Neuronal stem cell (in vitro differentiated cells): Measurements from ENCODE around the gene C1QTNF1.

ENCODE experiments used
- DNase-seq: peaks from one replicate; pipeline ENCODE4 v3.0.0-alpha.2; 2013; ENCODE audit warnings: low spot score
- H2AFZ ChIP-seq: one replicate; pipeline ENCODE4 v1.6.1; 2013; ENCODE audit warnings: mild to moderate bottlenecking, low read length, inconsistent platforms
- H2AK5ac ChIP-seq: 2 replicates; pipeline ENCODE4 v1.6.1; 2013; ENCODE audit warnings: low read depth, mild to moderate bottlenecking, inconsistent platforms, low read length, moderate library complexity, mixed read lengths
- H2BK120ac ChIP-seq: 2 replicates; pipeline ENCODE4 v1.6.1; 2013; ENCODE audit warnings: low read depth, mild to moderate bottlenecking, inconsistent platforms, low read length, moderate library complexity, mixed read lengths
- H2BK12ac ChIP-seq: one replicate; pipeline ENCODE4 v1.6.1; 2013; ENCODE audit warnings: low read length, inconsistent platforms
- H2BK15ac ChIP-seq: 2 replicates; pipeline ENCODE4 v1.6.1; 2013; ENCODE audit warnings: mild to moderate bottlenecking, low read length, inconsistent platforms, mixed read lengths
- H2BK5ac ChIP-seq: one replicate; pipeline ENCODE4 v1.6.1; 2013; ENCODE audit warnings: inconsistent platforms, mild to moderate bottlenecking, low read length, moderate library complexity
- H3K14ac ChIP-seq: one replicate; pipeline ENCODE4 v1.6.1; 2013; ENCODE audit warnings: low read length, inconsistent platforms
- H3K18ac ChIP-seq: 2 replicates; pipeline ENCODE4 v1.6.1; 2013; ENCODE audit warnings: low read length, inconsistent platforms
- H3K23ac ChIP-seq: 2 replicates; pipeline ENCODE4 v1.6.1; 2013; ENCODE audit warnings: low read depth, mild to moderate bottlenecking, mixed read lengths, low read length, inconsistent platforms; ENCODE audit not compliant: poor library complexity
- H3K27ac ChIP-seq: replicated peaks from 3 replicates; pipeline ENCODE4 v1.5.1; 2013; ENCODE audit warnings: low read length, inconsistent platforms
- H3K27me3 ChIP-seq, 3 experiments: 2 replicates each; pipeline ENCODE4 v1.6.1; 2013; ENCODE audit warnings: low read length in 3 of 3, mild to moderate bottlenecking in 2 of 3, inconsistent platforms in 1 of 3, low read depth in 1 of 3, mixed read lengths in 1 of 3, moderate library complexity in 1 of 3; ENCODE audit not compliant: control insufficient read depth in 3 of 3, insufficient read depth in 3 of 3
- H3K36me3 ChIP-seq, 2 donors: replicated peaks in 1 of 2; 2 replicates each; pipeline ENCODE4 v1.6.1; 2013; ENCODE audit warnings: low read length in 2 of 2; ENCODE audit not compliant: control insufficient read depth in 2 of 2, insufficient read depth in 2 of 2
- H3K4ac ChIP-seq: 2 replicates; pipeline ENCODE4 v1.6.1; 2013; ENCODE audit warnings: inconsistent platforms, mild to moderate bottlenecking, low read length, moderate library complexity
- H3K4me1 ChIP-seq, 2 donors: 1 replicate in 1 of 2; 2 replicates in 1 of 2; pipeline ENCODE4 v1.6.1; 2013; ENCODE audit warnings: low read length in 2 of 2, low read depth in 1 of 2; ENCODE audit not compliant: control insufficient read depth in 2 of 2, insufficient read depth in 1 of 2
- H3K4me2 ChIP-seq: one replicate; pipeline ENCODE4 v1.6.1; 2013; ENCODE audit warnings: mild to moderate bottlenecking, low read length, inconsistent platforms; ENCODE audit not compliant: insufficient read depth, poor library complexity, severe bottlenecking
- H3K4me3 ChIP-seq, 2 donors: 2 replicates each; pipeline ENCODE4 v1.5.1; 2013; ENCODE audit warnings: low read length in 2 of 2, mild to moderate bottlenecking in 2 of 2, inconsistent platforms in 1 of 2, moderate library complexity in 1 of 2
- H3K79me1 ChIP-seq: one replicate; pipeline ENCODE4 v1.6.1; 2013; ENCODE audit warnings: low read depth, mild to moderate bottlenecking, inconsistent platforms, low read length, moderate library complexity
- H3K9ac ChIP-seq: one replicate; pipeline ENCODE4 v1.6.1; 2013; ENCODE audit warnings: mild to moderate bottlenecking, low read depth, low read length, inconsistent platforms; ENCODE audit not compliant: poor library complexity
- H3K9me3 ChIP-seq, 2 donors: replicated peaks in 1 of 2; 2 replicates each; pipeline versions ENCODE3 to v1.6.1; 2013; ENCODE audit warnings: low read length in 2 of 2, mild to moderate bottlenecking in 2 of 2, inconsistent platforms in 1 of 2, low read depth in 1 of 2, mixed read lengths in 1 of 2, moderate library complexity in 1 of 2; ENCODE audit not compliant: control insufficient read depth in 2 of 2, insufficient read depth in 1 of 2
- H4K8ac ChIP-seq: one replicate; pipeline ENCODE4 v1.6.1; 2013; ENCODE audit warnings: low read depth, mild to moderate bottlenecking, inconsistent platforms, low read length, moderate library complexity
- H4K91ac ChIP-seq: one replicate; pipeline ENCODE4 v1.6.1; 2013; ENCODE audit warnings: low read length, low read depth, mild to moderate bottlenecking, inconsistent platforms; ENCODE audit not compliant: poor library complexity
- WGBS, 2 donors: extraction: QIAGEN DNeasy Blood & Tissue Kit; methylation state at CpG; one replicate each; pipeline ENCODE4 v1.1.7; 2013; ENCODE audit warnings: missing lambda C conversion rate in 2 of 2, mixed read lengths in 1 of 2; ENCODE audit not compliant: insufficient read length in 2 of 2, insufficient replicate concordance in 1 of 2; ENCODE audit errors: extremely low coverage in 2 of 2; 5-methylcytosine and 5-hydroxymethylcytosine counted together

C1QTNF1 gene

GRCh38 chr17:79024901-79025737 lies 1.1 kb downstream of the C1QTNF1 start:
- Histone ChIP-seq H3K4me2 (peak overlapping the region; percentile 99), H2BK15ac (peak overlapping the region; percentile 30), H3K9me3 (no peaks in the 10 kb centered on the region), H3K14ac (no peak overlapping the region), H2AK5ac (peak overlapping the region; percentile 56), H3K79me1 (no peaks in the 10 kb centered on the region), H3K23ac (peak overlapping the region; percentile 81), H3K9ac (peak overlapping the region; percentile 24), H3K18ac (peak overlapping the region; percentile 35), H3K4me3 (no peak overlapping the region), H2BK5ac (peak overlapping the region; percentile 29), H4K91ac (peak overlapping the region; percentile 48), H3K36me3 (no peaks in the 10 kb centered on the region), H2BK120ac (no peak overlapping the region), H3K4me1 (peaks cover 5 to 10% of the 10 kb centered on the region in 2 donors), H3K4ac (no peak overlapping the region), H2AFZ (no peak overlapping the region), H3K27ac (no peak overlapping the region), H4K8ac (no peak overlapping the region), H2BK12ac (no peak overlapping the region), H3K27me3 (peaks cover 0 to 99% (median 15%) of the 10 kb centered on the region in 3 experiments)
- WGBS, 2 donors, result no CpG with 5 or more reads among the region's 31 CpGs
- DNase-seq, result no peak

GRCh38 chr17:79026376-79027273 lies 2.7 kb downstream of the C1QTNF1 start:
- no CpG with 5 or more reads among the region's 16 CpGs for WGBS, 2 donors
- Histone ChIP-seq H2AFZ (no peak overlapping the region), H3K36me3 (no peaks in the 10 kb centered on the region), H3K4me1 (peaks cover 5 to 10% of the 10 kb centered on the region in 2 donors), H4K91ac (no peak overlapping the region), H3K9ac (no peak overlapping the region), H3K9me3 (no peaks in the 10 kb centered on the region), H3K27me3 (peaks cover 0 to 86% (median 15%) of the 10 kb centered on the region in 3 experiments), H2BK5ac (no peak overlapping the region), H3K27ac (no peak overlapping the region), H2BK15ac (no peak overlapping the region), H3K23ac (peak overlapping the region; percentile 39), H3K4ac (no peak overlapping the region), H3K79me1 (no peaks in the 10 kb centered on the region), H2AK5ac (no peak overlapping the region), H4K8ac (no peak overlapping the region), H2BK12ac (no peak overlapping the region), H3K14ac (no peak overlapping the region), H3K18ac (no peak overlapping the region), H3K4me2 (no peak overlapping the region), H3K4me3 (no peak overlapping the region), H2BK120ac (no peak overlapping the region)
- no peak for DNase-seq

- Histone ChIP-seq H2BK5ac (peak overlapping the region; percentile 20), H3K18ac (peak overlapping the region; percentile 31), H2BK120ac (no peak overlapping the region), H3K4ac (no peak overlapping the region), H3K36me3 (no peaks in the 10 kb centered on the region), H3K27ac (no peak overlapping the region), H3K4me2 (no peak overlapping the region), H4K8ac (no peak overlapping the region), H3K27me3 (peaks cover 0 to 86% (median 15%) of the 10 kb centered on the region in 3 experiments), H3K14ac (no peak overlapping the region), H3K4me3 (no peak overlapping the region), H2BK12ac (no peak overlapping the region), H4K91ac (no peak overlapping the region), H3K9ac (no peak overlapping the region), H2BK15ac (peak overlapping the region; percentile 43), H2AFZ (peak overlapping the region; percentile 76), H3K4me1 (peaks cover 5 to 10% of the 10 kb centered on the region in 2 donors), H2AK5ac (peak overlapping the region; percentile 24), H3K79me1 (no peaks in the 10 kb centered on the region), H3K9me3 (no peaks in the 10 kb centered on the region), H3K23ac (peak overlapping the region; percentile 39)
- no CpG with 5 or more reads among the region's 10 CpGs for WGBS, 2 donors
- no peak for DNase-seq
Measured at GRCh38 chr17:79027274-79027924, 3.4 kb downstream of the C1QTNF1 start.
